Fibroblast of lung (primary cell): ENCODE results near the gene PCP4. TPM values are rescaled to one million over a fixed set of nuclear protein-coding genes. Genes with fewer than 3 reads are reported as not detected.

Source experiments
- DNase-seq, 2 donors: peaks; one replicate each; pipeline versions ENCODE4 v3.0.0 to v3.0.0-alpha.2; 2010; ENCODE audit warnings: low read depth in 2 of 2
- H2AFZ ChIP-seq: 2 replicates; pipeline ENCODE4 v1.5.1; 2012; ENCODE audit warnings: low read length, control low read depth, inconsistent platforms
- H3K27ac ChIP-seq: 2 replicates; pipeline ENCODE4 v1.5.1; 2011; ENCODE audit warnings: low read length, control low read depth; ENCODE audit not compliant: insufficient read depth
- H3K27me3 ChIP-seq: 2 replicates; pipeline ENCODE4 v1.5.1; 2011; ENCODE audit warnings: mild to moderate bottlenecking, low read length; ENCODE audit not compliant: control insufficient read depth, insufficient read depth
- H3K36me3 ChIP-seq: 2 replicates; pipeline ENCODE4 v1.5.1; 2011; ENCODE audit warnings: low read length; ENCODE audit not compliant: control insufficient read depth, insufficient read depth
- H3K4me1 ChIP-seq: 2 replicates; pipeline ENCODE4 v1.5.1; 2011; ENCODE audit warnings: low read length; ENCODE audit not compliant: control insufficient read depth, insufficient read depth; ENCODE audit errors: extremely low read depth
- H3K4me2 ChIP-seq: 2 replicates; pipeline ENCODE4 v1.5.1; 2011; ENCODE audit warnings: low read length, control low read depth; ENCODE audit not compliant: insufficient read depth; ENCODE audit errors: extremely low read depth
- H3K4me3 ChIP-seq, 4 experiments: fragments of 200-600 bp in 1 of 4; sonication (generic) in 1 of 4; replicated peaks in 1 of 4; 2 replicates each; pipeline ENCODE4 v1.5.1; 2011 to 2016; ENCODE audit warnings: low read length in 4 of 4, low read depth in 3 of 4, mild to moderate bottlenecking in 3 of 4, control low read depth in 2 of 4, inconsistent platforms in 1 of 4, mixed read lengths in 1 of 4; ENCODE audit not compliant: insufficient read depth in 1 of 4; ENCODE audit errors: control extremely low read depth in 1 of 4
- H3K79me2 ChIP-seq: 2 replicates; pipeline ENCODE4 v1.5.1; 2012; ENCODE audit warnings: mild to moderate bottlenecking, low read length, inconsistent platforms; ENCODE audit not compliant: control insufficient read depth, insufficient read depth
- H3K9ac ChIP-seq: 2 replicates; pipeline ENCODE4 v1.5.1; 2011; ENCODE audit warnings: mild to moderate bottlenecking, low read length, control low read depth; ENCODE audit not compliant: insufficient read depth
- H3K9me3 ChIP-seq: 2 replicates; pipeline ENCODE4 v1.5.1; 2012; ENCODE audit warnings: low read depth, low read length; ENCODE audit not compliant: control insufficient read depth, insufficient read depth
- H4K20me1 ChIP-seq: 2 replicates; pipeline ENCODE4 v1.5.1; 2011; ENCODE audit warnings: low read length; ENCODE audit not compliant: control insufficient read depth, insufficient read depth; ENCODE audit errors: extremely low read depth
- EZH2 ChIP-seq: IDR thresholded peaks from 2 replicates; pipeline ENCODE4 v1.5.1; 2012; ENCODE audit warnings: low read length, control low read depth, mild to moderate bottlenecking; ENCODE audit errors: missing control alignments
- polyA plus RNA-seq, 2 donors: library from polyadenylated mRNA; depleted of rRNA in 1 of 2; stranded (reverse) in 1 of 2; unstranded in 1 of 2; fragments of >200 nt; gene quantifications; 2 replicates each; pipeline ENCODE4 v1.2.1, GENCODE V29; 2011 to 2012; ENCODE audit warnings: missing spikeins in 1 of 2
- total RNA-seq: library from RNA; depleted of rRNA; stranded (reverse); fragments of >200 nt; gene quantifications from 2 replicates; pipeline ENCODE4 v1.2.1, GENCODE V29; 2014
- TF ChIP-seq, protein P1 (sequence below), 2 donors: IDR thresholded peaks in 1 of 2; conservative IDR thresholded peaks in 1 of 2; 1 replicate in 1 of 2; 2 replicates in 1 of 2; pipeline ENCODE4 v1.5.1; 2011 to 2012; ENCODE audit warnings: low read length in 2 of 2, control low read depth in 1 of 2, inconsistent platforms in 1 of 2, low read depth in 1 of 2, mild to moderate bottlenecking in 1 of 2

Gene PCP4
- total and polyA plus RNA-seq, 2 donors (not counting 1 experiment from before 2014, with no cell fraction given): not detected

DNA sequence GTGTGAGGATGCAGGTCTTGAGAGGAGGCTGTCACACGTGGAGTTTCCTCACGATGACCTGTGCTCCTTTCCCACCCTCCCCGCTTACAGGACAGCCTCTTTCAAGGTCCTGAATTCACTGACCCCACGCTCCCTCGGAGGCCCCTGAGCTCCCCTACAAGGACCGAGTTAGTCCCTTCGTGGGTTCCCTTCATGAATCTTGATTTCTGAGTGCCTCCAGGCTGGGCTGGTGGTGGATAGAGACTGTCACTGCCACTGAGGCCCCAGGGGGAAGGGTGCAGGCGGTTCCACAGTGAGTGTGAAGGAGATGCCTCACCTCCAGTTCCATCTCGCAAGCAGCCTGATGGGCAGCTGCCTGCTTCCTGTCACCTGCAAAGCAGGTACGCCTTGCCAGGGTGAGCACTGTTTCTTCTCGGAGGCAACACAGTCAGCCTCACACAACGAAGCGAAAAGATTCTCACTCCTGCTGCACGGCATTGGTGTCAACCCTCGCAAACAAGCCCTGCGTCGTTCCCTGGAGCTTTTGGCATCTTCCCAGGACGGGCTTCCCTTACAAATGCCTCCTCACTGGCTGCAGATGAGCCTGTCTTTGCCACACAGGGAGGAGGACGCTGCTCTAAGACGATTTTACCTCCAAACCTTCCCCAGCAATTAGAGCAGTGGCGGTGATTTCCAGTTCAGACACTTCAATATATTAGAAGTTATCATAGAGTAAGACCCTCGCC, 26.7 kb upstream of the PCP4 start:
- Histone ChIP-seq H3K9ac (no peak overlapping the region), H4K20me1 (no peaks in the 10 kb centered on the region), H3K4me2 (no peak overlapping the region), H3K79me2 (no peaks in the 10 kb centered on the region), H3K27ac (no peak overlapping the region), H3K36me3 (no peaks in the 10 kb centered on the region), H3K27me3 (no peaks in the 10 kb centered on the region), H3K4me3 (no peak overlapping the region), H3K4me1 (no peaks in the 10 kb centered on the region), H3K9me3 (no peaks in the 10 kb centered on the region), H2AFZ (no peak overlapping the region)
- DNase-seq: no peak
- TF ChIP-seq, protein P1, sequence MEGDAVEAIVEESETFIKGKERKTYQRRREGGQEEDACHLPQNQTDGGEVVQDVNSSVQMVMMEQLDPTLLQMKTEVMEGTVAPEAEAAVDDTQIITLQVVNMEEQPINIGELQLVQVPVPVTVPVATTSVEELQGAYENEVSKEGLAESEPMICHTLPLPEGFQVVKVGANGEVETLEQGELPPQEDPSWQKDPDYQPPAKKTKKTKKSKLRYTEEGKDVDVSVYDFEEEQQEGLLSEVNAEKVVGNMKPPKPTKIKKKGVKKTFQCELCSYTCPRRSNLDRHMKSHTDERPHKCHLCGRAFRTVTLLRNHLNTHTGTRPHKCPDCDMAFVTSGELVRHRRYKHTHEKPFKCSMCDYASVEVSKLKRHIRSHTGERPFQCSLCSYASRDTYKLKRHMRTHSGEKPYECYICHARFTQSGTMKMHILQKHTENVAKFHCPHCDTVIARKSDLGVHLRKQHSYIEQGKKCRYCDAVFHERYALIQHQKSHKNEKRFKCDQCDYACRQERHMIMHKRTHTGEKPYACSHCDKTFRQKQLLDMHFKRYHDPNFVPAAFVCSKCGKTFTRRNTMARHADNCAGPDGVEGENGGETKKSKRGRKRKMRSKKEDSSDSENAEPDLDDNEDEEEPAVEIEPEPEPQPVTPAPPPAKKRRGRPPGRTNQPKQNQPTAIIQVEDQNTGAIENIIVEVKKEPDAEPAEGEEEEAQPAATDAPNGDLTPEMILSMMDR (conservative IDR thresholded peaks at IDR 0.05 in 1 of 2, IDR thresholded peaks at IDR 0.05 in 1 of 2; ENCODE audit: low read depth in 1 of 2, low read length in 2 of 2): no peak
- no peak for TF ChIP-seq EZH2

DNA sequence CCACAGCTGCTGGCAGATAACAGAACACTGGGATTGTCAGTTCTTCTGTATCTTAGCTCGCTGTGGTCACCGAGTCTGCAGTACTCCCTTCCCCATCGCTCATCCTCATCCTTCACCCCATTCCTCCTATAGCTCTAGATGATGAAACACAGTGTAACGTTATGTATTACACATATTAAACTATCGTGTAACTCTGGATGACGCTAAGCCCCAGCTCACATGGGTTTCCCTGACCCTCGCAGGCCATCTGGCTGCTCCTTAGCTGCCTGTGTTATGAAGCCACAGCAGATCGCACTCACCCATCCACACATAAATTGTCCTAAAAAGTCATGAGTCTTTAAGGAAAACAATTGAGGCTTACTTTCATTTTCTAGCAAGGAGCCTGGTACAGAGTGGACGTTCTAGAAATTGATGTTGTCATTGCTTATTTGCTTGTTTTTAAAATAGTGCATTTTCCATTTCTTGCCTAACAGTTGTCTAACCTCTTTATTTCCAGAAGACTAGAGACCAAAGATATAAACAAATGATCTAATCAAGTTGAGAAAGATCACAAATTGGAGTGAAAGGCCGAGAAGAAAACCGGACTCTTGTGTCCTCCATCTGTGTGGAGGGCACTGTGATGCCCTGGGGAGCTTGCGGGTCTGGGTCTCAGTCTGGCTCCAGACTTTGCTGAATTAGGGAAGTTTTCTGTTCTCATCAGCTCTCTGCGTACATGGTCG, 24.3 kb upstream of the PCP4 start:
- Histone ChIP-seq H3K79me2 (no peaks in the 10 kb centered on the region), H3K4me1 (no peaks in the 10 kb centered on the region), H3K36me3 (no peaks in the 10 kb centered on the region), H2AFZ (no peak overlapping the region), H3K27ac (no peak overlapping the region), H3K4me3 (no peak overlapping the region), H3K4me2 (no peak overlapping the region), H3K9me3 (no peaks in the 10 kb centered on the region), H3K9ac (no peak overlapping the region), H4K20me1 (no peaks in the 10 kb centered on the region), H3K27me3 (no peaks in the 10 kb centered on the region)
- no peak for TF ChIP-seq EZH2
- TF ChIP-seq, protein P1 (conservative IDR thresholded peaks at IDR 0.05 in 1 of 2, IDR thresholded peaks at IDR 0.05 in 1 of 2; ENCODE audit: low read depth in 1 of 2, low read length in 2 of 2): no peak
- DNase-seq: no peak

DNA sequence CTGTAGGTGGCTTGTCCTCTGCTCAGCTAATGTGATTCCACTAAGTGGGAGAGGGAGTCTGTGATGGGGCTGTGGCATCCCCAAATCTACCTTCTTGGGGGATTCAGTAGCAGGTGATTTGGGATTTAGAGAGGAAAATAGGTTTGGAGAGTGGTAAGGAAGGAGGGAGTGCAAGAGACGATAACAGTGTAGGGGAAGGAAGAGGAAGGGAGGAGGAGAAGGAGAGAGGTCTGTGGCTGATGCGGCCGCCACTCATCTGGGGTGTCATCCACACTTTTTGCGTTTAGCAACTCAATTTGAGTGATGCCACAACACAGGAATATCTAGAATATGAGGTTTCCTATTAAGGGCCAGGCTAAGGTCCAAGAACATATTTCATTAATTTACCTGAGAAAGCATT, 23.8 kb upstream of the PCP4 start:
- Histone ChIP-seq H4K20me1 (no peaks in the 10 kb centered on the region), H3K27me3 (no peaks in the 10 kb centered on the region), H3K9ac (no peak overlapping the region), H3K79me2 (no peaks in the 10 kb centered on the region), H3K4me1 (no peaks in the 10 kb centered on the region), H3K9me3 (no peaks in the 10 kb centered on the region), H3K4me3 (no peak overlapping the region), H3K4me2 (no peak overlapping the region), H3K27ac (no peak overlapping the region), H2AFZ (no peak overlapping the region), H3K36me3 (no peaks in the 10 kb centered on the region)
- DNase-seq: no peak
- TF ChIP-seq, protein P1 (conservative IDR thresholded peaks at IDR 0.05 in 1 of 2, IDR thresholded peaks at IDR 0.05 in 1 of 2; ENCODE audit: low read depth in 1 of 2, low read length in 2 of 2): no peak
- no peak for TF ChIP-seq EZH2
